Measurements from ENCODE around the gene NGFR. TPM values are rescaled to one million over a fixed set of nuclear protein-coding genes. Genes with fewer than 3 reads are reported as not detected.

NGFR gene
- total and polyA plus RNA-seq, 9 of the 15 experiments (the other 6 are each of a cell fraction or from before 2014, with no cell fraction given): 0.07 to 0.23 (median 0.13) TPM; not detected in 4

- H3K27ac ChIP-seq (ENCODE audit: extremely low read depth, low read depth, low read length): no peak overlapping the region
- H3K79me2 ChIP-seq (ENCODE audit: control insufficient read depth, insufficient read depth, low read length): no peaks in the 10 kb centered on the region
- ATAC-seq (no peak), FAIRE-seq (no peak), DNase-seq (ENCODE audit: extremely low read depth in 1 of 4, low spot score in 3 of 4) (no peak)
- POLR2A ChIA-PET: no interaction called here
- peaks cover 28 to 64% of the 10 kb centered on the region in 2 experiments; a peak in 4 of 5 replicates for H3K27me3 ChIP-seq (ENCODE audit: control insufficient read depth in 2 of 2, insufficient read depth in 2 of 2, low read length in 2 of 2)
- no peak overlapping the region for H3K4me2 ChIP-seq (ENCODE audit: insufficient read depth, low read length)
- no peaks in the 10 kb centered on the region for H3K9me3 ChIP-seq (replicated peaks; ENCODE audit: control insufficient read depth, insufficient read depth, low read depth, low read length)
- no peaks in the 10 kb centered on the region for H3K4me1 ChIP-seq (replicated peaks in 1 of 2; ENCODE audit: control insufficient read depth in 2 of 2, insufficient read depth in 2 of 2, low read length in 2 of 2)
- H3K9ac ChIP-seq (ENCODE audit: insufficient read depth in 1 of 2, low read depth in 2 of 2, low read length in 2 of 2): no peak overlapping the region
- intact Hi-C loops (cut with micrococcal nuclease): no loop called here
- no peaks in the 10 kb centered on the region for H3K9me1 ChIP-seq (ENCODE audit: control insufficient read depth, insufficient read depth, low read length)
- 2% methylated on average over 15 of the region's 15 CpGs for WGBS (ENCODE audit: insufficient coverage, low coverage, missing lambda C conversion rate)
- no peaks in the 10 kb centered on the region for H3K36me3 ChIP-seq (ENCODE audit: control insufficient read depth, insufficient read depth, low read length)
- in situ Hi-C loops (cut with MboI): no loop called here
- CTCF ChIA-PET (ENCODE audit: low intra/inter-chr PET ratio): no interaction called here
- no TSS peak for BruUV-seq (replicated peaks)
- no peak overlapping the region for H2AFZ ChIP-seq (ENCODE audit: low read depth, low read length)
- H4K20me1 ChIP-seq (replicated peaks; ENCODE audit: control insufficient read depth, insufficient read depth, low read length): no peaks in the 10 kb centered on the region; the same call in 1 of the 2 replicates
- H3K4me3 ChIP-seq: no peak overlapping the region
- no peak for TF ChIP-seq DEAF1 (CRISPR knock-in tag; IDR thresholded peaks at IDR 0.05)
- TF ChIP-seq SRSF1 (IDR thresholded peaks at IDR 0.05; ENCODE audit: low read depth, low read length): no peak
- TF ChIP-seq BHLHE40 (IDR thresholded peaks at IDR 0.05; ENCODE audit: low read length): no peak
- TF ChIP-seq CBX3 (IDR thresholded peaks at IDR 0.05; ENCODE audit: borderline replicate concordance in 1 of 2, low read length in 2 of 2): no peak
- no peak for TF ChIP-seq EZH2 (IDR thresholded peaks at IDR 0.05; ENCODE audit: borderline replicate concordance, low read depth, low read length)
- TF ChIP-seq ZNF592 (IDR thresholded peaks at IDR 0.05): no peak
- TF ChIP-seq MLLT1 (IDR thresholded peaks at IDR 0.05): no peak
- TF ChIP-seq RAD51 (IDR thresholded peaks at IDR 0.05; ENCODE audit: borderline replicate concordance, low read depth): no peak
- TF ChIP-seq ZBTB5 (IDR thresholded peaks at IDR 0.05): no peak
- TF ChIP-seq BRD9 (IDR thresholded peaks at IDR 0.05; ENCODE audit: low read depth, partially characterized antibody): no peak
- TF ChIP-seq POLR3A (IDR thresholded peaks at IDR 0.05; ENCODE audit: borderline replicate concordance, extremely low read depth, insufficient read depth, insufficient read length): no peak
Measured at GRCh38 chr17:49521471-49522356, 26.6 kb downstream of the NGFR start.
